ENCODE data around the gene AOAH.
A peak's percentile ranks its signal among the peaks of the same experiment; 100 is the strongest.
"Not testable (repeated sequence)": the region's sequence is repeated elsewhere in the genome, so short reads cannot be mapped to it uniquely, and the experiment has no call there.

Gene AOAH

GRCh38 chr7:36658335-36659171 lies 65.7 kb downstream of the AOAH start:
- DNase-seq (ENCODE audit: low read depth in 2 of 2): no peak

GRCh38 chr7:36657036-36657660 lies 67.1 kb downstream of the AOAH start:
- DNase-seq (ENCODE audit: low read depth in 2 of 2): no peak

DNA sequence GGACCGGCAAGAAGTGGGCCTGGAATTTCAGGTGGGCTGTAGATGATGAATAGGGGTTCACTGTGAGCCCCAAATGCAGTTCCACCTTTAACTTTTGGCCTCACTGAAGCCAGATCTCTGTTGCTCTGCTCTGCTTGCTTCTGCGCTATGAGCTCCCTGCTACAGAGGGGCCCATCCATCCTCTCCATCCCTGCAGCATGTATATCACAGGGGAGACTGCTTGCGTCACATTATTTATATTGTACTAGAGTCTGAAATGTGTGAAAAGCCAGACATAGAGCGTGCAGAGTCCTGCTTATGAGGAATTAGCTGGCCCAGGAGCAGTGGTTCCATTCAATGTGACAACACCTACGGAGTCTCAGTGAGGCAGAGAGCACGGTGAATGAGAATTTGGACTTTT lies 69.9 kb downstream of the AOAH start:
- DNase-seq (ENCODE audit: low read depth in 2 of 2): no peak

DNA sequence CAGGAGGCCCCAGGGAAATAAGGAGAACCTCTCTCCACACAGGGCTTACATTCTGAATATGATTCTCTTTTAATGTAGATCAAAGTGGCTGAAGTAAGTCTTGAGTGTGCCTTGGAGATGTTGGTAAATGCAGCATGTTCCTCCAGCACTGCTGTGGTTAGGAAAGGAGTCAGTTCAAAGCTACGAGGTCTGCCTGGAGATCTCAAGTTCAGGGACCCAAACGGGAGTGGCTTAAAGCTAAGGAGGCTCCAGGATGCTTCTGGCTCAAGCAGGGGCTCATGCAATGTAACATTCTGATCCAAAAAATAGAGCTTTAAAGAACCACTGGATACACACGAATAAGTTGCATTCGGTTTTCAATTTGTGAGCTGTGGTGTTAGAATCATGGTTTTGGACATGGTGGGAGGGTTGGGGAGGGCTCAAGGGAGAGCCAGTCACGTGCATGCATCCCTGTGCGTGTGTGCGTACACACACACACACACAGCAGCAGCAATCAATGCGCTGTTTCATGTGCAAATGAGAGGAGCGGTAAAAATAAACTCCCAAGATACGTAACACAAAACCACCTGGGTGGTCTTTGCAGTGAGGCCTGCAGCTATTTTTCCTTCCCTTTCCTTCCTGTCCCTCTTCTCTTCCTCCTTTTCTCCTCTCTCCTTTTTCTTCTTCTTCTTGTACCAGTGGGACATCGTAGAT lies 70.5 kb downstream of the AOAH start:
- DNase-seq (ENCODE audit: low read depth in 2 of 2): no peak

- no peak for DNase-seq (ENCODE audit: low read depth in 2 of 2)
These were observed 71.2 kb downstream of the AOAH start for GRCh38 chr7:36653008-36653662.

- no peak for DNase-seq (ENCODE audit: low read depth in 2 of 2)
These were observed 71.9 kb downstream of the AOAH start for GRCh38 chr7:36652431-36652830.

GRCh38 chr7:36651404-36651803 lies 72.9 kb downstream of the AOAH start:
- no peak for DNase-seq (ENCODE audit: low read depth in 2 of 2)

- no peak for DNase-seq (ENCODE audit: low read depth in 2 of 2)
These were observed 73.5 kb downstream of the AOAH start for GRCh38 chr7:36650766-36651312.

- DNase-seq (ENCODE audit: low read depth in 2 of 2): no peak
These were observed 74.0 kb downstream of the AOAH start for GRCh38 chr7:36650320-36650719.

GRCh38 chr7:36649319-36649718 lies 75.0 kb downstream of the AOAH start:
- DNase-seq (ENCODE audit: low read depth in 2 of 2): not testable (repeated sequence)

- no peak for DNase-seq (ENCODE audit: low read depth in 2 of 2)
These were observed 75.9 kb downstream of the AOAH start for GRCh38 chr7:36648441-36648840.

- no peak for DNase-seq (ENCODE audit: low read depth in 2 of 2)
These were observed 79.5 kb downstream of the AOAH start for GRCh38 chr7:36644625-36645422.

DNA sequence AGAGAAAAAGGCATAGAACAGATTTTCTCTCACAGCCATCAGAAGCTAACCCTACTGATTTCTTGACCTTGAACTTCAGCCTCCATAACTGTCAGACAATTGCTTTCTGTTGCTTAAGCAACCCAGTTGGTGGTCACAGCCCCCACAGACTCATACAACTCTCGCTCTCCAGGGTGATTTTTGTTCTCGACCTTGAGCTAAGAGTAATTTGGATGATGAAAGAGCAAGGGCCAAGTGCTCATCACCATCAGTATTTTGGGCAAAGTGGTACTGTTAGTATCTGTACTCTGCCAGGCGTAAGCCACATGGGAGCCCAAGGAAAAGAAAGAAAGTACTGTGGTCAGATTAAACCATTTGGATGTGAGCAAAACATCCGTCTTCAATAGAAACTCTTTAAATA lies 81.9 kb downstream of the AOAH start:
- DNase-seq (ENCODE audit: low read depth in 2 of 2): no peak

GRCh38 chr7:36642010-36642409 lies 82.3 kb downstream of the AOAH start:
- DNase-seq (ENCODE audit: low read depth in 2 of 2): no peak

DNA sequence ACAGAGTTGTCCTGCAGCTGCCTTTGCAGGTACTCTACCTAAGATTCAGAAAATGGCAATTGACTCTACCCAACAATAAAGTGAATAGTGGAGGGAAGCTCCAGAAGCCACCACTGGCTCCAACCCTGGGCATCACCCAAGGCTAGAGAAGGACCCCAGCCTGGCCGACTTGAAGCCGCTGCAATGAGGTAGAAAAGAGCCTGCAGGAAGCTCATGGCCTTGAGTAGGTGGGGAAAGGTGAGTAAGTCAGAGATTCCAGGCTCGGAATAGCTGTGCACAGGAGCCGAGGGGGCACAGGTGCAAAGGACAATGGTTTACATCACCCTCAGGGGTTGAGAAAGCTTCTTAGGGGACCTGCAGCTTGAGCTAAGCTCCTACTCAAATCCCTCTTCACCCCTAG lies 83.6 kb downstream of the AOAH start:
- no peak for DNase-seq (ENCODE audit: low read depth in 2 of 2)

DNA sequence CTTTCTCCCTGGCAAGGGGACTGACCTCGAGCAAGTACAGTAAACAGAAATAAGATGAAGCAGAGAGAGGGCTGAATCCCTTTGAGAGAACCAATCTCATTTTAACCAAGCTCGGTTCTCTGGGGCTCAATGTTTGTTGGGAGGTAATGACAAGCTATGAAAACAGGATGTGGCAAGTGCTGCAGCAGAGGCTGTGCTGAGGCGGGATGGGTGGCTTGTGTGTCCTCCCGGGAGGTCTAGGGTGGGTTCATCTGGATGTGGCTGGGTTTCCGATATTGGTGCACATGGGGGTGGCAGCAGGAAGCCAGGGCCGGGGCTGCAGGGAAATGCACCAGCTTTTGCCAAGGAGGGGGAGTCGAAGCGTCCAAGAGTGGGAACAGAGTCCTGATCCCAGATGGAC lies 84.5 kb downstream of the AOAH start:
- peak; percentile 8 to 19 for DNase-seq (ENCODE audit: low read depth in 2 of 2)

DNA sequence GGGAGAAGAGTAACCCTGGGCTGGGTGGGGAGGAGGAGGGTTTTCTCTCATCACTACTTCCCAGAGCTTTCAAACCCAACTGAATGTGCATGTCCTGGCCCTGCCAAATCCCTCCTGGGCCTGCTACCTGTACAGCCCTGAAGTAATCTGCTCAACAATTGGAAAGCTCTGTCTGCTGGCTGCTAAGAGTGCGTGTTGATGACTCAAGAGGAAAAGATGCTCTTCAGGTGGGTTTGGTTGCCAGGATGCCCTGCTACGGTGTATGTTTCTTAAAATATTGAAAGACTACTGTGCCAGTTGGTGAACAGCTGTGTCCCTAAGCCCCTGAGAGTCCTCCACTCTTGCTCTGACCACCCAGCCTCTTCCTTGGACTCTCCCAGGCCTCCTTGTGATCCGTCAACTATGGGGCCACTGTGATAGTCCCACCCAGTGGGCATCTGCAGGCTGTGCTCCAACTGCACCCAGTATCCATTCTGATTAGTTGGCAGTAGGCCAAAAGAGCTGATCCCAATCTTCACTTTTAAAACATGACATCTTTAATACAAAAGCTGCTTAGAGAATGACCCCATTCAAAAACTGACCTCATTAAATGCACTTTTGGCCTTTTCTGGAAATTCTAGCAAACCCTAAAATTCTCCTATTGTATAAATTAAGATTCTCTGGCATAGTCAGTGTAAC lies 85.6 kb downstream of the AOAH start:
- no peak for DNase-seq (ENCODE audit: low read depth in 2 of 2)

DNA sequence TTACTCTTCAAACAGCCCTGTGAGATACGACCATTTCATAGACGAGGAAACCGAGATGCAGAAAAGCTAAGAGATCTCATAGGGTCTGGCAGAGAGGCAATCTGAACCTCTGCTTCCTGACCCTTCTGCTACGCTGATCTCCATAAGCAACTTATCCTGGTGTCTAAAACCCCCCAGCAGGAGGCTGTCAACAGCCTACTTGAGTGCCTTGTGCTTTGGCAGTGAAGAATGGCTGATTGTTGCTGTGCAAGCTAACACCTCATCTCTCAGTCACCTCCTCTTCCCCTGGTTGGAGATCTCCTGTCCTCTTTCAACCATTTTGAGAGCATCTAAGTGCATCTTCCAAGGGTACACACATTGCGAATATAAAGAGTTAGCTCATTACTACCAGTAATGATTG lies 86.2 kb downstream of the AOAH start:
- DNase-seq (ENCODE audit: low read depth in 2 of 2): no peak

DNA sequence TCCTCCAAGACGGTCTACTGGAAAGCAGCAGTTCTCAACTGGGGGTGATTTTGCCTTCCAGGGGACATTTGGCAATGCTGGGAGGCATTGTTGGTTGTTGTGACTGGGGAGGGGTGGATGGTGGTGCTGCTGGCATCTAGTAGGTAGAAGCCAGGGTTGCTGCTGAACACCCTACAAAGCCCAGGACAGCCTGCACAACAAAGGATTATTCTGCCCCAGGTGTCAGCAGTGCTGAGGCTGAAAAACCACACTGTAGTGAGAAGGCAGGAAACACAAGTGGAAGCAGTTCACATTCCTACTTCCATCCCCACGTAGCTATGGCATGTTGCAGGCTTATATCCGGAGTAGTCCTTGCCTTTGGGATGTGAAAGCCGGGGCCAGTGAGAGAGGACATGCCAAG lies 86.9 kb downstream of the AOAH start:
- DNase-seq (ENCODE audit: low read depth in 2 of 2): no peak

DNA sequence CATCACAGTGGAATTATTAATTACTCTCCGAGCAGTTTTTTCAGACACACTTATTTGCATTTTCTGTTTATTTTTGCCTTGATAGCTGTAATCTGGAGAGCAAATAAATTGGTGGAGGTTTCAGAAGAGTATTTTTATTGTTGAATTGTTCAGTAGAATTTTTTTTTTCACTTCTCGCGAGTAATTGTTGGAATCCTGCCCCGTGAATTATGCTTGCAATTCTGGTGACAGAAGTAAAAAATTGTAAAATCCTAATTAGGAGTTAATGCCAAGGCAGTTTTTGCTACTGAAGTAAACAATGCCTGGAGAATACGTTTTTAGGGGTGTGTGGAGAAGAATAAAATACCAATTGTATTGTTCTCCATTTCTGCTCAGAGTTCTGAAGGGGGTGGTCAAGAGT lies 88.2 kb downstream of the AOAH start:
- DNase-seq (ENCODE audit: low read depth in 2 of 2): no peak

DNA sequence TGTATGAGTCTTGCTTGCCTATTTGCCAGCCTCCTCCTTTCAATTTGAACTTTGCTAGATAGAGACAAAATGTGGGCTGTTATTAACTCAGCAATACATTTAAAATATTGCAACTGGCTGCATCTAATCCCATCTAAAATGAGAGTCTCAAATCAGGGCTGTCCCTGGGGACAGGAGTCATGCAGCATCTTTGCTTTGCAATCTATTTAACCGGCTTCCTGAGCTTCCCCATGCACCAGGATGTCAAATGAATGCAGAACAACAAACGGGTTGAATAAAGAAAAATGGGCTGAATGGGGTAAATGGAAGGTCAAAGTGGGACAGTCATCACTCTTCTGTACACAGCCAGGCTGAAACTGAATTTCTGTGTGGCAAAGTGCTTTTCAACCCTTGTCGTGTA lies 89.2 kb downstream of the AOAH start:
- no peak for DNase-seq (ENCODE audit: low read depth in 2 of 2)
